Mononuclear cell (primary cell): ENCODE results near the gene RCOR1. TPM values are rescaled to one million over a fixed set of nuclear protein-coding genes. Genes with fewer than 3 reads are reported as not detected.
"Not testable (repeated sequence)": the region's sequence is repeated elsewhere in the genome, so short reads cannot be mapped to it uniquely, and the experiment has no call there.

Experiments used
- H3K27me3 ChIP-seq: 2 replicates; pipeline ENCODE4 v1.6.0; 2011; ENCODE audit warnings: low read length, control low read depth; ENCODE audit not compliant: insufficient read depth
- H3K4me1 ChIP-seq: 2 replicates; pipeline ENCODE4 v1.5.1; 2011; ENCODE audit warnings: mild to moderate bottlenecking, low read length, control low read depth; ENCODE audit not compliant: insufficient read depth
- H3K4me3 ChIP-seq: 2 replicates; pipeline ENCODE4 v1.5.1; 2011; ENCODE audit warnings: mild to moderate bottlenecking, low read length, moderate library complexity
- H3K9me3 ChIP-seq: 2 replicates; pipeline ENCODE4 v1.5.1; 2011; ENCODE audit warnings: low read depth, mild to moderate bottlenecking, control low read depth, low read length
- total RNA-seq: library from RNA; depleted of rRNA; stranded (reverse); fragments of >200 nt; gene quantifications from one replicate; pipeline ENCODE4 v1.2.3, GENCODE V29; 2012

Gene RCOR1
- total RNA-seq, 1 donor, result 32.6 TPM

- Histone ChIP-seq H3K27me3 (no peaks in the 10 kb centered on the region), H3K9me3 (no peaks in the 10 kb centered on the region), H3K4me3 (no peak overlapping the region), H3K4me1 (no peaks in the 10 kb centered on the region)
Measured at GRCh38 chr14:102759456-102760187, 167.2 kb downstream of the RCOR1 start.

- H3K4me1 ChIP-seq, result no peaks in the 10 kb centered on the region
- no peaks in the 10 kb centered on the region for H3K9me3 ChIP-seq
- no peaks in the 10 kb centered on the region for H3K27me3 ChIP-seq
- no peak overlapping the region for H3K4me3 ChIP-seq
Measured at GRCh38 chr14:102760496-102761193, 168.2 kb downstream of the RCOR1 start.

GRCh38 chr14:102761206-102761605 lies 168.8 kb downstream of the RCOR1 start:
- Histone ChIP-seq H3K9me3 (no peaks in the 10 kb centered on the region), H3K4me3 (no peak overlapping the region), H3K4me1 (no peaks in the 10 kb centered on the region), H3K27me3 (no peaks in the 10 kb centered on the region)

- Histone ChIP-seq H3K9me3 (no peaks in the 10 kb centered on the region), H3K27me3 (no peaks in the 10 kb centered on the region), H3K4me3 (no peak overlapping the region), H3K4me1 (peaks cover 19% of the 10 kb centered on the region)
Measured at GRCh38 chr14:102764220-102764671, 171.8 kb downstream of the RCOR1 start.

- not testable (repeated sequence) for H3K4me3 ChIP-seq, H3K27me3 ChIP-seq, H3K9me3 ChIP-seq
- peaks cover 22% of the 10 kb centered on the region for H3K4me1 ChIP-seq
Measured at GRCh38 chr14:102765770-102766169, 173.3 kb downstream of the RCOR1 start.

- Histone ChIP-seq H3K4me1 (peaks cover 22% of the 10 kb centered on the region), H3K9me3 (no peaks in the 10 kb centered on the region), H3K27me3 (no peaks in the 10 kb centered on the region), H3K4me3 (no peak overlapping the region)
Measured at GRCh38 chr14:102768223-102769048, 176.0 kb downstream of the RCOR1 start.

- H3K4me1 ChIP-seq, result peaks cover 22% of the 10 kb centered on the region
- no peak overlapping the region for H3K4me3 ChIP-seq
- no peaks in the 10 kb centered on the region for H3K27me3 ChIP-seq
- no peaks in the 10 kb centered on the region for H3K9me3 ChIP-seq
Measured at GRCh38 chr14:102769049-102769327, 176.5 kb downstream of the RCOR1 start.

GRCh38 chr14:102770147-102771123 lies 178.0 kb downstream of the RCOR1 start:
- H3K9me3 ChIP-seq, result no peaks in the 10 kb centered on the region
- no peak overlapping the region for H3K4me3 ChIP-seq
- H3K4me1 ChIP-seq, result peaks cover 36% of the 10 kb centered on the region
- no peaks in the 10 kb centered on the region for H3K27me3 ChIP-seq

GRCh38 chr14:102771144-102771543 lies 178.7 kb downstream of the RCOR1 start:
- Histone ChIP-seq H3K4me1 (peaks cover 43% of the 10 kb centered on the region), H3K9me3 (no peaks in the 10 kb centered on the region), H3K4me3 (no peak overlapping the region), H3K27me3 (no peaks in the 10 kb centered on the region)

- Histone ChIP-seq H3K27me3 (no peaks in the 10 kb centered on the region), H3K4me1 (peaks cover 44% of the 10 kb centered on the region), H3K9me3 (no peaks in the 10 kb centered on the region), H3K4me3 (no peak overlapping the region)
Measured at GRCh38 chr14:102772781-102773570, 180.5 kb downstream of the RCOR1 start.

- H3K4me3 ChIP-seq, result no peak overlapping the region
- no peaks in the 10 kb centered on the region for H3K9me3 ChIP-seq
- no peaks in the 10 kb centered on the region for H3K27me3 ChIP-seq
- peaks cover 40% of the 10 kb centered on the region for H3K4me1 ChIP-seq
Measured at GRCh38 chr14:102774391-102775153, 182.1 kb downstream of the RCOR1 start.

- no peak overlapping the region for H3K4me3 ChIP-seq
- no peaks in the 10 kb centered on the region for H3K9me3 ChIP-seq
- H3K27me3 ChIP-seq, result no peaks in the 10 kb centered on the region
- H3K4me1 ChIP-seq, result peaks cover 55% of the 10 kb centered on the region
Measured at GRCh38 chr14:102775855-102776760, 183.7 kb downstream of the RCOR1 start.
